Sigmoid colon (tissue), 7 donors: Measurements from ENCODE around the gene SATB2. TPM values are rescaled to one million over a fixed set of nuclear protein-coding genes. Genes with fewer than 3 reads are reported as not detected.

ENCODE experiments used
- DNase-seq: peaks from one replicate; pipeline ENCODE4 v3.0.0-alpha.2; 2019
- H3K27ac ChIP-seq, 4 donors: fragments of 200-600 bp; sonication (generic); one replicate each; pipeline ENCODE4 v1.5.1; 2016 to 2019; ENCODE audit warnings: mild to moderate bottlenecking in 1 of 4
- H3K27me3 ChIP-seq, 3 donors: fragments of 200-600 bp; sonication (generic); one replicate each; pipeline ENCODE4 v1.5.1; 2019; ENCODE audit warnings: mild to moderate bottlenecking in 1 of 3
- H3K36me3 ChIP-seq, 4 donors: fragments of 200-600 bp; sonication (generic); one replicate each; pipeline ENCODE4 v1.5.1; 2016 to 2019
- H3K4me1 ChIP-seq, 4 donors: fragments of 200-600 bp; sonication (generic); one replicate each; pipeline ENCODE4 v1.5.1; 2017 to 2019
- H3K4me3 ChIP-seq, 4 donors: fragments of 200-600 bp; sonication (generic); one replicate each; pipeline ENCODE4 v1.5.1; 2017 to 2019; ENCODE audit warnings: mild to moderate bottlenecking in 2 of 4, moderate library complexity in 1 of 4
- H3K9me3 ChIP-seq, 4 donors: fragments of 200-600 bp in 3 of 4; sonication (generic) in 3 of 4; one replicate each; pipeline versions ENCODE4 v1.5.1 to v1.6.1; 2013 to 2019
- CTCF ChIP-seq, 4 experiments: fragments of 450-650 bp in 3 of 4; fragments of 200-600 bp in 1 of 4; IDR thresholded peaks; one replicate each; pipeline ENCODE4 v1.5.1; 2016 to 2019; ENCODE audit warnings: antibody characterized with exemption in 4 of 4, mild to moderate bottlenecking in 3 of 4, moderate library complexity in 2 of 4
- EP300 ChIP-seq, 4 donors: sonication (generic); formaldehyde crosslinking; IDR thresholded peaks; one replicate each; pipeline ENCODE4 v1.6.1; 2017; ENCODE audit warnings: antibody characterized with exemption in 4 of 4
- POLR2A ChIP-seq, 2 donors: fragments of 450-650 bp; IDR thresholded peaks; one replicate each; pipeline ENCODE4 v1.6.1; 2016; ENCODE audit warnings: antibody characterized with exemption in 2 of 2, mild to moderate bottlenecking in 2 of 2, moderate library complexity in 2 of 2
- POLR2AphosphoS5 ChIP-seq, 4 donors: sonication (generic); formaldehyde crosslinking; IDR thresholded peaks; one replicate each; pipeline ENCODE4 v1.6.1; 2017; ENCODE audit warnings: antibody characterized with exemption in 4 of 4
- WGBS, 2 donors: extraction: QIAGEN DNeasy Blood & Tissue Kit; methylation state at CpG; one replicate each; pipeline ENCODE4 v1.1.7; 2013; 5-methylcytosine and 5-hydroxymethylcytosine counted together
- intact Hi-C: fragments of 100-400 bp; cut with DNase I; formaldehyde crosslinking; loops from one replicate; pipeline ENCODE4 v1.15.1; 2023
- polyA plus RNA-seq, 3 donors: library from polyadenylated mRNA; stranded (reverse); fragments of 200-250 nt; gene quantifications; one replicate each; pipeline ENCODE4 v1.2.3, GENCODE V29; 2013
- total RNA-seq, 4 donors: library from RNA; depleted of rRNA; stranded (reverse); fragments of >200 nt; gene quantifications; one replicate each; pipeline ENCODE4 v1.1.0, GENCODE V29; 2016
- donor health status: healthy with polysubstance abuse.
- donor health status: Bipolar disorder and iron deficiency.
- donor health status: healthy.

The SATB2 gene
- total and polyA plus RNA-seq, 7 donors = 0.95 to 43.7 (median 5.8) TPM

- Histone ChIP-seq H3K36me3 (no peaks in the 10 kb centered on the region), H3K9me3 (no peaks in the 10 kb centered on the region), H3K4me3 (no peak overlapping the region), H3K27me3 (no peaks in the 10 kb centered on the region), H3K27ac (no peak overlapping the region), H3K4me1 (no peaks in the 10 kb centered on the region)
- 70 to 76% methylated on average over 4 of the region's 4 CpGs for WGBS, 2 donors
- intact Hi-C loops = no loop called here
- no peak for TF ChIP-seq POLR2AphosphoS5 (IDR thresholded peaks at IDR 0.05)
- TF ChIP-seq CTCF (IDR thresholded peaks at IDR 0.05) = no peak
- no peak for TF ChIP-seq POLR2A (IDR thresholded peaks at IDR 0.05)
- no peak for TF ChIP-seq EP300 (IDR thresholded peaks at IDR 0.05)
- DNase-seq = no peak
Observed at GRCh38 chr2:199495147-199495546, 37.4 kb upstream of the SATB2 start.

GRCh38 chr2:199490049-199490448 lies 32.3 kb upstream of the SATB2 start:
- DNase-seq = no peak
- H3K36me3 ChIP-seq = no peaks in the 10 kb centered on the region
- no peak for TF ChIP-seq EP300 (IDR thresholded peaks at IDR 0.05)
- TF ChIP-seq POLR2AphosphoS5 (IDR thresholded peaks at IDR 0.05) = no peak
- TF ChIP-seq CTCF (IDR thresholded peaks at IDR 0.05) = no peak
- 67 to 87% methylated on average over 5 of the region's 5 CpGs for WGBS, 2 donors
- intact Hi-C loops = no loop called here
- H3K4me1 ChIP-seq = no peaks in the 10 kb centered on the region
- H3K9me3 ChIP-seq = no peaks in the 10 kb centered on the region
- peaks cover 0 to 7% (median 0%) of the 10 kb centered on the region in 3 donors for H3K27me3 ChIP-seq
- H3K27ac ChIP-seq = no peak overlapping the region
- H3K4me3 ChIP-seq = no peak overlapping the region

- intact Hi-C loops = loop anchor here (10.0 kb wide), 1 partner anchor 1174 kb away; no protein-coding TSS in a partner anchor
Observed at GRCh38 chr2:199488772-199489400, 31.1 kb upstream of the SATB2 start.

GRCh38 chr2:199485732-199486335 lies 28.1 kb upstream of the SATB2 start:
- Histone ChIP-seq H3K27me3 (peaks cover 0 to 10% (median 0%) of the 10 kb centered on the region in 3 donors), H3K27ac (no peak overlapping the region), H3K9me3 (no peaks in the 10 kb centered on the region), H3K4me3 (no peak overlapping the region), H3K36me3 (no peaks in the 10 kb centered on the region), H3K4me1 (no peaks in the 10 kb centered on the region)
- TF ChIP-seq POLR2AphosphoS5 (IDR thresholded peaks at IDR 0.05) = no peak
- no peak for TF ChIP-seq POLR2A (IDR thresholded peaks at IDR 0.05)
- TF ChIP-seq CTCF (IDR thresholded peaks at IDR 0.05) = peak in 2 of 4 experiments; percentile 29 to 30
- TF ChIP-seq EP300 (IDR thresholded peaks at IDR 0.05) = no peak
- intact Hi-C loops = loop anchor here (10.0 kb wide), 1 partner anchor 1171 kb away; no protein-coding TSS in a partner anchor
- no peak for DNase-seq
- WGBS, 2 donors = 7 to 19% methylated on average over 5 of the region's 5 CpGs

More at GRCh38 chr2:199488772-199489400, 31.1 kb upstream of the SATB2 start:
- Histone ChIP-seq H3K27ac (no peak overlapping the region), H3K4me1 (no peaks in the 10 kb centered on the region), H3K9me3 (no peaks in the 10 kb centered on the region), H3K4me3 (no peak overlapping the region), H3K27me3 (peaks cover 0 to 10% (median 0%) of the 10 kb centered on the region in 3 donors), H3K36me3 (no peaks in the 10 kb centered on the region)
- DNase-seq = no peak
- 52 to 60% methylated on average over 6 of the region's 6 CpGs for WGBS, 2 donors
- no peak for TF ChIP-seq EP300 (IDR thresholded peaks at IDR 0.05)
- TF ChIP-seq CTCF (IDR thresholded peaks at IDR 0.05) = peak in 2 of 4 experiments; percentile 12 to 35
